ENCODE results near the gene POMP.

POMP gene, protein sequence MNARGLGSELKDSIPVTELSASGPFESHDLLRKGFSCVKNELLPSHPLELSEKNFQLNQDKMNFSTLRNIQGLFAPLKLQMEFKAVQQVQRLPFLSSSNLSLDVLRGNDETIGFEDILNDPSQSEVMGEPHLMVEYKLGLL

DNA sequence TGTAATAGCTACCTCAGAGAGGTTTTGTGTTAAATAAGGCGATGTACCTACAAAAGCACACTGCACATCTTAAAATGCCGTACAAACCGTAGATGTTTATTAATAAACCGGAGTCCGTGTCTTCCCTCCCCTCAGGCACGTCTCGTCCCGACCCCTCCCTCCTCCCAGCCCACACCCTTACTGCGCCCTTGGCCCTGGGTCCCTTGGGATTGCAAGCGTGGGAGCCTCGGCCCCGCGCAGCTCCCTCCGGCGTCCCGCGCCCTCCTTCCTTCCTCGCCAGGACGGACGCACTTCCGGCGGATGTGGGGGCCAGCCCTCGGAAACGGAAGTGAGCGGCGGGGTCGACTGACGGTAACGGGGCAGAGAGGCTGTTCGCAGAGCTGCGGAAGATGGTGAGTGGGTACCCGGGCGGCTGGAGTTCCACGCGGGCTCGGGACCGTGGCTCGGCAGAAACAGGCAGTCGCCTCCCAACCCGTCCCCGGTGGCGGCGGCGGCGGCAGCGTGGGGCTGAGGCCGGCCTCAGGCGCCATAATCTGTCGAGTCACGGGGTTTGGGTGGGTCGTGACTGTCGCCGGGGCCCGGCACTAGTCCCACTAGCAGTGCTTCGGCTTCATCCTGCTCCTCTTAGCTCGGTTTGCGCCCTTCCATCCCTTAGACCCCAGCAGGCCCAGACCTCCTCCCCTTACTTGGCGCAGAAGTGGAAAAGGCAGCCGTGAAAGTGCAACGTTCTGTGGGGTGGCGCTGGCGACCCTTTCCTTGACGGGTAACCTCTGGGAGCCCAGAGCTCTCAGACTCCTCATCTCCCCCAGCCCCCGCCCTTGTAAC lies at the start of gene POMP:
TSS of gene POMP (plus strand) at position 335 of the 825 bp plus-strand sequence. CDS start at position 390, 55 bp downstream.
- TF ChIP-seq ZBTB7A (IDR thresholded peaks at IDR 0.05; ENCODE audit: low read depth) (0 out of 2 replicates have a peak, but pooled peaks have one; percentile 58), TEAD4 (IDR thresholded peaks at IDR 0.05) (peak; percentile 41), MAX (IDR thresholded peaks at IDR 0.05) (peak; percentile 89), TAF1 (IDR thresholded peaks at IDR 0.05; ENCODE audit: low read depth) (peak; percentile 96), FOXM1 (IDR thresholded peaks at IDR 0.05; ENCODE audit: borderline replicate concordance, low read depth) (0 out of 2 replicates have a peak, but pooled peaks have one; percentile 10), CEBPB (IDR thresholded peaks at IDR 0.05) (no peak), RAD21 (IDR thresholded peaks at IDR 0.05; ENCODE audit: low read depth) (no peak), NFIC (IDR thresholded peaks at IDR 0.05) (peak; percentile 48; the same call in 1 of the 2 replicates), YY1 (IDR thresholded peaks at IDR 0.05; ENCODE audit: low read depth) (peak; percentile 46; the same call in 1 of the 2 replicates), CREB1 (IDR thresholded peaks at IDR 0.05; ENCODE audit: low read depth) (peak; percentile 58), EGR1 (IDR thresholded peaks at IDR 0.05) (peak; percentile 57; the same call in 1 of the 2 replicates), TCF12 (IDR thresholded peaks at IDR 0.05; ENCODE audit: low read depth) (peak; percentile 73), EP300 (IDR thresholded peaks at IDR 0.05; ENCODE audit: borderline replicate concordance) (no peak)

DNA sequence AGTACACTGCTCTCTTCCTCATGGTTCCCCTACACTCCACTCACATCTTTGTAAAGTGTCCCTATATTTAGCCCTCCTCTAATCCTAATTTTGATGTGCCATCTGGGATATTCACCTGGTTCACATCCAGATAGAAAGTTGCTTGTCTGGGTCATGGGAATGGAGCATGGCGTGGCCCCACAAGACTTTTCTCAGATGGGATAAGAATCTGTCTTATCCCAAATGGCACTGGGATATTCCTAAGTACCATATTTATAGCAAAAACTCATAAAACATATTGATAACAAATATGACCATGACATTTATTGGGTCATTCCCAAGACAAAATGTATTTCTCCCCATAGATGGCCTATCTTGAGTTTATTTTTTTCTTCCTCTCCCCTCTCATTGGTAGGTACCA lies 49.5 kb upstream of the POMP start:
- TF ChIP-seq EGR1 (IDR thresholded peaks at IDR 0.05) = no peak
- no peak for TF ChIP-seq TEAD4 (IDR thresholded peaks at IDR 0.05)
- TF ChIP-seq TAF1 (IDR thresholded peaks at IDR 0.05; ENCODE audit: low read depth) = no peak
- TF ChIP-seq ZBTB7A (IDR thresholded peaks at IDR 0.05; ENCODE audit: low read depth) = no peak
- TF ChIP-seq RAD21 (IDR thresholded peaks at IDR 0.05; ENCODE audit: low read depth) = no peak
- no peak for TF ChIP-seq CEBPB (IDR thresholded peaks at IDR 0.05)
- no peak for TF ChIP-seq USF1 (IDR thresholded peaks at IDR 0.05)

DNA sequence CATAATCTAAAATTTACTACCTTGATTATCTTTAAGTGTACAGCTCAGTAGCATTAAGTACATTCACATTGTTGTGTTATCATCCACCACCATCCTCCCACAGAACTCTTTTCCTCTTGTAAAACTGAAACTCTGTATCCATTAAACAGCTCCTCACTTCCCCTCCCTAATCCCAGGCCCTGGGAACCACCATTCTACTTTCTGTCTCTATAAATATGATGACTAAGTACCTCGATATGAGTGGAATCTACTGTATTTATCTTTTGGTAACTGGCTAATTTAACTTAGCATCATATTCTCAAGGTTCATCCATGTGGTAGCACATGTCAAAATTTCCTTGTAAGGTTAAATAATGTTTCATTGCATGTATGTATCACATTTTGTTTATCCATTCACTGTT lies 49.0 kb upstream of the POMP start:
- TF ChIP-seq EGR1 (IDR thresholded peaks at IDR 0.05) (no peak), USF1 (IDR thresholded peaks at IDR 0.05) (no peak), NFIC (IDR thresholded peaks at IDR 0.05) (no peak), ZBTB7A (IDR thresholded peaks at IDR 0.05; ENCODE audit: low read depth) (no peak), MAX (IDR thresholded peaks at IDR 0.05) (no peak), TCF12 (IDR thresholded peaks at IDR 0.05; ENCODE audit: low read depth) (no peak), YY1 (IDR thresholded peaks at IDR 0.05; ENCODE audit: low read depth) (no peak), FOXM1 (IDR thresholded peaks at IDR 0.05; ENCODE audit: borderline replicate concordance, low read depth) (no peak), RAD21 (IDR thresholded peaks at IDR 0.05; ENCODE audit: low read depth) (no peak), TAF1 (IDR thresholded peaks at IDR 0.05; ENCODE audit: low read depth) (no peak), CREB1 (IDR thresholded peaks at IDR 0.05; ENCODE audit: low read depth) (no peak), EP300 (IDR thresholded peaks at IDR 0.05; ENCODE audit: borderline replicate concordance) (no peak), TEAD4 (IDR thresholded peaks at IDR 0.05) (no peak), CEBPB (IDR thresholded peaks at IDR 0.05) (no peak)
- TF ChIP-seq, protein P1, sequence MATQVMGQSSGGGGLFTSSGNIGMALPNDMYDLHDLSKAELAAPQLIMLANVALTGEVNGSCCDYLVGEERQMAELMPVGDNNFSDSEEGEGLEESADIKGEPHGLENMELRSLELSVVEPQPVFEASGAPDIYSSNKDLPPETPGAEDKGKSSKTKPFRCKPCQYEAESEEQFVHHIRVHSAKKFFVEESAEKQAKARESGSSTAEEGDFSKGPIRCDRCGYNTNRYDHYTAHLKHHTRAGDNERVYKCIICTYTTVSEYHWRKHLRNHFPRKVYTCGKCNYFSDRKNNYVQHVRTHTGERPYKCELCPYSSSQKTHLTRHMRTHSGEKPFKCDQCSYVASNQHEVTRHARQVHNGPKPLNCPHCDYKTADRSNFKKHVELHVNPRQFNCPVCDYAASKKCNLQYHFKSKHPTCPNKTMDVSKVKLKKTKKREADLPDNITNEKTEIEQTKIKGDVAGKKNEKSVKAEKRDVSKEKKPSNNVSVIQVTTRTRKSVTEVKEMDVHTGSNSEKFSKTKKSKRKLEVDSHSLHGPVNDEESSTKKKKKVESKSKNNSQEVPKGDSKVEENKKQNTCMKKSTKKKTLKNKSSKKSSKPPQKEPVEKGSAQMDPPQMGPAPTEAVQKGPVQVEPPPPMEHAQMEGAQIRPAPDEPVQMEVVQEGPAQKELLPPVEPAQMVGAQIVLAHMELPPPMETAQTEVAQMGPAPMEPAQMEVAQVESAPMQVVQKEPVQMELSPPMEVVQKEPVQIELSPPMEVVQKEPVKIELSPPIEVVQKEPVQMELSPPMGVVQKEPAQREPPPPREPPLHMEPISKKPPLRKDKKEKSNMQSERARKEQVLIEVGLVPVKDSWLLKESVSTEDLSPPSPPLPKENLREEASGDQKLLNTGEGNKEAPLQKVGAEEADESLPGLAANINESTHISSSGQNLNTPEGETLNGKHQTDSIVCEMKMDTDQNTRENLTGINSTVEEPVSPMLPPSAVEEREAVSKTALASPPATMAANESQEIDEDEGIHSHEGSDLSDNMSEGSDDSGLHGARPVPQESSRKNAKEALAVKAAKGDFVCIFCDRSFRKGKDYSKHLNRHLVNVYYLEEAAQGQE (IDR thresholded peaks at IDR 0.05; ENCODE audit: low read depth) = no peak

DNA sequence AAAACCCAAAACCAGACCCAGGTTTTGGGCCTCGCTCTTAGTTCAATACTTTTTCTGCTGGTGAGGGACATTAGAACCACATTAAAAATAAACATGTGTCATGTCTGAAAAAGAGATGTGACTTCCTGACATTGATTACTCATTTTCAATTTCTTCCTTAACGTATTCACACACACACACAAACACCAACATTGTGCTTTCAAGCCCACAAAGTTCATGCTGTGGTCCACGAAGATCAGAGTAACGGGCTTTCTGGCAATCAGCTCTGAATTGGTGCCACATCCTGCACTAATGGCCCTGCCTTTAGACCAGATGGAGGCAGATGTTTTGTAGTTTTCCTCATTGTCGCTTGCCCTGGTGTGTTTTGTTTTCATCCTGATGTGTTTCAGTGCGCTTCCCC lies 47.9 kb upstream of the POMP start:
- no peak for TF ChIP-seq TAF1 (IDR thresholded peaks at IDR 0.05; ENCODE audit: low read depth)
- no peak for TF ChIP-seq RAD21 (IDR thresholded peaks at IDR 0.05; ENCODE audit: low read depth)
- TF ChIP-seq USF1 (IDR thresholded peaks at IDR 0.05) = no peak
- no peak for TF ChIP-seq ZBTB7A (IDR thresholded peaks at IDR 0.05; ENCODE audit: low read depth)
- TF ChIP-seq NFIC (IDR thresholded peaks at IDR 0.05) = no peak
- TF ChIP-seq CREB1 (IDR thresholded peaks at IDR 0.05; ENCODE audit: low read depth) = no peak
- TF ChIP-seq, protein P1 (IDR thresholded peaks at IDR 0.05; ENCODE audit: low read depth) = no peak
- TF ChIP-seq FOXM1 (IDR thresholded peaks at IDR 0.05; ENCODE audit: borderline replicate concordance, low read depth) = no peak
- TF ChIP-seq CEBPB (IDR thresholded peaks at IDR 0.05) = no peak
- TF ChIP-seq YY1 (IDR thresholded peaks at IDR 0.05; ENCODE audit: low read depth) = no peak
- no peak for TF ChIP-seq MAX (IDR thresholded peaks at IDR 0.05)
- no peak for TF ChIP-seq EGR1 (IDR thresholded peaks at IDR 0.05)
- TF ChIP-seq TEAD4 (IDR thresholded peaks at IDR 0.05) = no peak

Measured in Ishikawa (cell line).